ENCODE data around the gene PSMB2.

PSMB2 gene

DNA sequence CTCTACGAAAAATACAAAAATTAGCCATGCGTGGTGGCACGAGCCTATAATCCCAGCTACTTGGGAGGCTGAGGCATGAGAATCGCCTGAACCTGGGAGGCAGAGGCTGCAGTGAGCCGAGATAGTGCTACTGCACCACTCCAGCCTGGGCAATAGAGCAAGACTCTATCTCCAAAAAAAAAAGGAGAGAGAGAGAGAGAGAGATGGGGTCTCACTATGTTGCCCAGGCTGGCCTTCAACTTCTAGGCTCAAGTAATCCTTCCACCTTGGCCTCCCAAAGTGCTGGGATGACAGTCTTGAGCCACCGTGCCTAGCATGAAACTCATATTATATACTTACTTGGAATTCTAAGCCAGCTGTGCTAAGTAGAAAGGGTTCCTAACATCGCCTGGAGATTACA, 29.7 kb downstream of the PSMB2 start:
- no peak overlapping the region for H3K4me2 ChIP-seq (ENCODE audit: low read depth, low read length, poor library complexity, severe bottlenecking)
- no peaks in the 10 kb centered on the region for H3K9me2 ChIP-seq (replicated peaks; ENCODE audit: insufficient read depth, low read length)
- TF ChIP-seq EZH2phosphoT487 (conservative IDR thresholded peaks at IDR 0.05; ENCODE audit: low read length) (no peak), CTCF (IDR thresholded peaks at IDR 0.05; ENCODE audit: insufficient read depth, low read length, poor library complexity, severe bottlenecking) (no peak)
- H3K9ac ChIP-seq (ENCODE audit: low read length), result no peak overlapping the region
- no peaks in the 10 kb centered on the region for H4K20me1 ChIP-seq (ENCODE audit: low read depth, low read length)
- H3F3A ChIP-seq (ENCODE audit: insufficient read depth), result no peaks in the 10 kb centered on the region
- H3K36me3 ChIP-seq (ENCODE audit: low read length), result peaks cover 20% of the 10 kb centered on the region; the same call in 1 of the 2 replicates
- H3K4me3 ChIP-seq (ENCODE audit: insufficient read depth, low read length, poor library complexity, severe bottlenecking), result no peak overlapping the region
- peaks cover 58% of the 10 kb centered on the region for H3K79me2 ChIP-seq (ENCODE audit: insufficient read depth, low read length)
- H3K27me3 ChIP-seq (ENCODE audit: low read length), result no peaks in the 10 kb centered on the region
- no peak overlapping the region for H3K27ac ChIP-seq (ENCODE audit: low read depth, low read length)
- H2AFZ ChIP-seq (ENCODE audit: low read depth, low read length, severe bottlenecking), result no peak overlapping the region
- H3K9me3 ChIP-seq (ENCODE audit: insufficient read depth, low read length), result no peaks in the 10 kb centered on the region

- no peaks in the 10 kb centered on the region for H3K27me3 ChIP-seq (ENCODE audit: low read length)
- H4K20me1 ChIP-seq (ENCODE audit: low read depth, low read length), result no peaks in the 10 kb centered on the region
- peaks cover 16% of the 10 kb centered on the region for H3K79me2 ChIP-seq (ENCODE audit: insufficient read depth, low read length)
- no peaks in the 10 kb centered on the region for H3K9me3 ChIP-seq (ENCODE audit: insufficient read depth, low read length)
- H3K4me3 ChIP-seq (ENCODE audit: insufficient read depth, low read length, poor library complexity, severe bottlenecking), result no peak overlapping the region
- no peak overlapping the region for H3K27ac ChIP-seq (ENCODE audit: low read depth, low read length)
- H3F3A ChIP-seq (ENCODE audit: insufficient read depth), result no peaks in the 10 kb centered on the region
- H3K4me2 ChIP-seq (ENCODE audit: low read depth, low read length, poor library complexity, severe bottlenecking), result no peak overlapping the region
- peaks cover 31% of the 10 kb centered on the region; the same call in 1 of the 2 replicates for H3K36me3 ChIP-seq (ENCODE audit: low read length)
- H3K9ac ChIP-seq (ENCODE audit: low read length), result no peak overlapping the region
- no peak overlapping the region for H2AFZ ChIP-seq (ENCODE audit: low read depth, low read length, severe bottlenecking)
- TF ChIP-seq EZH2phosphoT487 (conservative IDR thresholded peaks at IDR 0.05; ENCODE audit: low read length) (no peak), CTCF (IDR thresholded peaks at IDR 0.05; ENCODE audit: insufficient read depth, low read length, poor library complexity, severe bottlenecking) (no peak)
- no peaks in the 10 kb centered on the region for H3K9me2 ChIP-seq (replicated peaks; ENCODE audit: insufficient read depth, low read length)
These were observed 35.5 kb downstream of the PSMB2 start for GRCh38 chr1:35605867-35606182.

GRCh38 chr1:35605071-35605866, 36.1 kb downstream of the PSMB2 start:
- H3K9ac ChIP-seq (ENCODE audit: low read length), result no peak overlapping the region
- H4K20me1 ChIP-seq (ENCODE audit: low read depth, low read length), result no peaks in the 10 kb centered on the region
- no peak overlapping the region for H2AFZ ChIP-seq (ENCODE audit: low read depth, low read length, severe bottlenecking)
- no peaks in the 10 kb centered on the region for H3K9me3 ChIP-seq (ENCODE audit: insufficient read depth, low read length)
- peaks cover 31% of the 10 kb centered on the region; the same call in 1 of the 2 replicates for H3K36me3 ChIP-seq (ENCODE audit: low read length)
- H3K27ac ChIP-seq (ENCODE audit: low read depth, low read length), result no peak overlapping the region
- no peaks in the 10 kb centered on the region for H3K27me3 ChIP-seq (ENCODE audit: low read length)
- H3K4me3 ChIP-seq (ENCODE audit: insufficient read depth, low read length, poor library complexity, severe bottlenecking), result no peak overlapping the region
- peaks cover 13% of the 10 kb centered on the region; the same call in 1 of the 2 replicates for H3K79me2 ChIP-seq (ENCODE audit: insufficient read depth, low read length)
- H3F3A ChIP-seq (ENCODE audit: insufficient read depth), result no peaks in the 10 kb centered on the region
- TF ChIP-seq EZH2phosphoT487 (conservative IDR thresholded peaks at IDR 0.05; ENCODE audit: low read length) (no peak), CTCF (IDR thresholded peaks at IDR 0.05; ENCODE audit: insufficient read depth, low read length, poor library complexity, severe bottlenecking) (no peak)
- no peak overlapping the region for H3K4me2 ChIP-seq (ENCODE audit: low read depth, low read length, poor library complexity, severe bottlenecking)
- no peaks in the 10 kb centered on the region for H3K9me2 ChIP-seq (replicated peaks; ENCODE audit: insufficient read depth, low read length)
